ENCODE measurements around the gene SUPT20HL1.
"Not testable (repeated sequence)": the region's sequence is repeated elsewhere in the genome, so short reads cannot be mapped to it uniquely, and the experiment has no call there.

Gene SUPT20HL1

GRCh38 chrX:24380262-24381187 is 20.1 kb downstream of the SUPT20HL1 start:
- no peak overlapping the region for H3K4me2 ChIP-seq (ENCODE audit: low read length)
- H3K9ac ChIP-seq (ENCODE audit: low read depth, low read length): no peak overlapping the region
- H3K27me3 ChIP-seq (ENCODE audit: control insufficient read depth, insufficient read depth, low read length): peaks cover 64% of the 10 kb centered on the region
- no peaks in the 10 kb centered on the region for H3K4me1 ChIP-seq (ENCODE audit: control insufficient read depth, insufficient read depth, low read length)
- H3K9me3 ChIP-seq (replicated peaks; ENCODE audit: low read length): no peaks in the 10 kb centered on the region
- no peak overlapping the region for H3K4me3 ChIP-seq (ENCODE audit: low read length)
- H3K36me3 ChIP-seq (ENCODE audit: insufficient read depth, low read length): no peaks in the 10 kb centered on the region

DNA sequence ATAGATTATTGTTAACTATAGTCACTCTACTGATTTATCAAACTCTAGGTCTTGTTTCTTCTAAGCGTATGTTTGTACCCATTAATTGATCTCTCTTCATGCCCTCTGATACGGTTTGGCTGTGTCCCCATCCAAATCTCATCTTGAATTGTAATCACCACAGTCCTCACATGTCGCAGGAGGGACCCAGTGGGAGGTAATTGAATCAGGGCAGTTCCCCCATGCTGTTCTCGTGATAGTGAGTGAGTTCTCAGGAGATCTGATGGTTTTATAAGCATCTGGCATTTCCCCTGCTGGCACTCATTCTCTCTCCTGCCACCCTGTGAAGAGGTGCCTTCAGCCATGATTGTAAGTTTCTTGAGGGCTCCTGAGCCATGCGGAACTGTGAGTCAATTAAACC is 21.9 kb downstream of the SUPT20HL1 start:
- not testable (repeated sequence) for H3K4me3 ChIP-seq (ENCODE audit: low read length)

DNA sequence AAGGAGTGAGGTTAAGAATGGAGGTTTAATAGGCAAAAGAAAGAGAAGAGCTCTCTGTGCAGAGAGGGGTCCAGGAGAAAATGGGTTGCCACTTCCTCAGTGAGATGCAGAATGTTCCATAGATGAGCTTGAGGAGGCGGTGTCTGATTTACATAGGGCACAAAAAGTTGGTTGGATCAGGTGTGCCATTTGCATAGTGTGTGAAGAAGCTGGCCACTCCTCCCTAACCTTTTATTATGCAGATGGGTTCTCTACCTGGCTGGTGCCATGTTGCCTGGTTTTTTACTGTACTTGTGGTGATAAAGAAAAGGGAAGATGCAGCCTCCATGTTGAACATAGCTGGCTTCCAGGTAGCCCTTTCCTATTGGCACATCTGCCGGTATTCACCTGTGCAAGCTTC is 27.3 kb downstream of the SUPT20HL1 start:
- Histone ChIP-seq H3K27me3 (ENCODE audit: control insufficient read depth, insufficient read depth, low read length) (peaks cover 53% of the 10 kb centered on the region), H3K36me3 (ENCODE audit: insufficient read depth, low read length) (no peaks in the 10 kb centered on the region), H3K4me2 (ENCODE audit: low read length) (no peak overlapping the region), H3K4me1 (ENCODE audit: control insufficient read depth, insufficient read depth, low read length) (no peaks in the 10 kb centered on the region), H3K4me3 (ENCODE audit: low read length) (no peak overlapping the region), H3K9me3 (replicated peaks; ENCODE audit: low read length) (no peaks in the 10 kb centered on the region), H3K9ac (ENCODE audit: low read depth, low read length) (no peak overlapping the region)

More for the DNA sequence above, 21.9 kb downstream of the SUPT20HL1 start:
- not testable (repeated sequence) for H3K4me2 ChIP-seq (ENCODE audit: low read length); H3K9ac ChIP-seq (ENCODE audit: low read depth, low read length); H3K9me3 ChIP-seq (replicated peaks; ENCODE audit: low read length); H3K4me1 ChIP-seq (ENCODE audit: control insufficient read depth, insufficient read depth, low read length); H3K36me3 ChIP-seq (ENCODE audit: insufficient read depth, low read length)
- peaks cover 69% of the 10 kb centered on the region for H3K27me3 ChIP-seq (ENCODE audit: control insufficient read depth, insufficient read depth, low read length)

DNA sequence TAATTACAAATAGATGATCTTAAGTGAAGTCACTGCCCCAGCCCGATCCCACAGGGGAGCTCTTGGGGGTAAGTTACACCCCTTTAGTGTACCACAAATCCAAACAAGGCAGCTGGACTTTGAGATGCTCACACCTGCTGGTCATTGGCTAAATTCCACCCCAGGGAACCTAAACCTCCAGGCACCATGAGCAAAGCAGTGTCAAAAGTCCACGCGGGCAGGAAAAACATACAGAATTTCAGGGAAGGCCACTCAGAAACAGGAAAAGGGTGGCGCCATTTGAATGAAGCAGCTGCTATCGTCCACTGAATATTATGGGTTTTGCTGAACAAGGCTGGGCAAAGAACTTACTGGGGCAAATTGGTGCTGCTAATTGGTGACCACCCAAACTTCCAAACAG is 30.9 kb downstream of the SUPT20HL1 start:
- no peak overlapping the region for H3K9ac ChIP-seq (ENCODE audit: low read depth, low read length)
- no peaks in the 10 kb centered on the region for H3K36me3 ChIP-seq (ENCODE audit: insufficient read depth, low read length)
- no peak overlapping the region for H3K4me2 ChIP-seq (ENCODE audit: low read length)
- peaks cover 45% of the 10 kb centered on the region for H3K27me3 ChIP-seq (ENCODE audit: control insufficient read depth, insufficient read depth, low read length)
- H3K9me3 ChIP-seq (replicated peaks; ENCODE audit: low read length): no peaks in the 10 kb centered on the region
- no peak overlapping the region for H3K4me3 ChIP-seq (ENCODE audit: low read length)
- H3K4me1 ChIP-seq (ENCODE audit: control insufficient read depth, insufficient read depth, low read length): peaks cover 3% of the 10 kb centered on the region

GRCh38 chrX:24391843-24392242 is 31.4 kb downstream of the SUPT20HL1 start:
- Histone ChIP-seq H3K27me3 (ENCODE audit: control insufficient read depth, insufficient read depth, low read length) (peaks cover 43% of the 10 kb centered on the region), H3K36me3 (ENCODE audit: insufficient read depth, low read length) (no peaks in the 10 kb centered on the region), H3K9ac (ENCODE audit: low read depth, low read length) (no peak overlapping the region), H3K4me1 (ENCODE audit: control insufficient read depth, insufficient read depth, low read length) (peaks cover 3% of the 10 kb centered on the region), H3K4me2 (ENCODE audit: low read length) (no peak overlapping the region), H3K9me3 (replicated peaks; ENCODE audit: low read length) (no peaks in the 10 kb centered on the region), H3K4me3 (ENCODE audit: low read length) (no peak overlapping the region)

GRCh38 chrX:24392709-24393108 is 32.3 kb downstream of the SUPT20HL1 start:
- Histone ChIP-seq H3K4me2 (ENCODE audit: low read length) (no peak overlapping the region), H3K4me1 (ENCODE audit: control insufficient read depth, insufficient read depth, low read length) (peaks cover 3% of the 10 kb centered on the region), H3K36me3 (ENCODE audit: insufficient read depth, low read length) (no peaks in the 10 kb centered on the region), H3K9ac (ENCODE audit: low read depth, low read length) (no peak overlapping the region), H3K4me3 (ENCODE audit: low read length) (no peak overlapping the region), H3K9me3 (replicated peaks; ENCODE audit: low read length) (no peaks in the 10 kb centered on the region), H3K27me3 (ENCODE audit: control insufficient read depth, insufficient read depth, low read length) (peaks cover 39% of the 10 kb centered on the region)

GRCh38 chrX:24395775-24396174 is 35.3 kb downstream of the SUPT20HL1 start:
- H3K36me3 ChIP-seq (ENCODE audit: insufficient read depth, low read length): no peaks in the 10 kb centered on the region

GRCh38 chrX:24396236-24396930 is 35.9 kb downstream of the SUPT20HL1 start:
- H3K9me3 ChIP-seq (replicated peaks; ENCODE audit: low read length): no peaks in the 10 kb centered on the region
- H3K36me3 ChIP-seq (ENCODE audit: insufficient read depth, low read length): no peaks in the 10 kb centered on the region
- H3K4me3 ChIP-seq (ENCODE audit: low read length): no peak overlapping the region
- H3K4me1 ChIP-seq (ENCODE audit: control insufficient read depth, insufficient read depth, low read length): peaks cover 3% of the 10 kb centered on the region
- H3K9ac ChIP-seq (ENCODE audit: low read depth, low read length): no peak overlapping the region
- peaks cover 43% of the 10 kb centered on the region for H3K27me3 ChIP-seq (ENCODE audit: control insufficient read depth, insufficient read depth, low read length)
- no peak overlapping the region for H3K4me2 ChIP-seq (ENCODE audit: low read length)

More at GRCh38 chrX:24395775-24396174, 35.3 kb downstream of the SUPT20HL1 start:
- Histone ChIP-seq H3K4me2 (ENCODE audit: low read length) (no peak overlapping the region), H3K4me1 (ENCODE audit: control insufficient read depth, insufficient read depth, low read length) (peaks cover 3% of the 10 kb centered on the region), H3K9me3 (replicated peaks; ENCODE audit: low read length) (no peaks in the 10 kb centered on the region), H3K9ac (ENCODE audit: low read depth, low read length) (no peak overlapping the region), H3K4me3 (ENCODE audit: low read length) (no peak overlapping the region), H3K27me3 (ENCODE audit: control insufficient read depth, insufficient read depth, low read length) (peaks cover 40% of the 10 kb centered on the region)

DNA sequence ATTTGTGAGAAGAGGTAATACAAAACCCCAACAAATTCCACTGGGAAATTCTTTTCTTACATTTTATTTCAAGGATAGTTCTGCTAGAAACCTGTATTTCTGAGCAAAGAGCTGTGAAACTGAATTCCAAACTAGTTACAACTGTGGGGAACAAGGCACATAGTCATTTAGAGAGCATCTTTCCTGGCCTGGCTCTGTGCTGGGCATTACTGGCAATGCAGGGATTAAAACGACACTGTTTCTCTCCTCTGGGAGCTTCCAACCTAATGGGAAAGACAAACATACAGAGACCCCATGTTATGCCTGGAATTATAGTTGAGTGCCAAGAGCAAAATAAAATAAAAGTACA is 36.5 kb downstream of the SUPT20HL1 start:
- H3K4me3 ChIP-seq (ENCODE audit: low read length): no peak overlapping the region
- no peak overlapping the region for H3K9ac ChIP-seq (ENCODE audit: low read depth, low read length)
- H3K36me3 ChIP-seq (ENCODE audit: insufficient read depth, low read length): no peaks in the 10 kb centered on the region
- no peak overlapping the region for H3K4me2 ChIP-seq (ENCODE audit: low read length)
- H3K4me1 ChIP-seq (ENCODE audit: control insufficient read depth, insufficient read depth, low read length): peaks cover 3% of the 10 kb centered on the region
- H3K9me3 ChIP-seq (replicated peaks; ENCODE audit: low read length): no peaks in the 10 kb centered on the region
- peaks cover 38% of the 10 kb centered on the region for H3K27me3 ChIP-seq (ENCODE audit: control insufficient read depth, insufficient read depth, low read length)

- peaks cover 3% of the 10 kb centered on the region for H3K4me1 ChIP-seq (ENCODE audit: control insufficient read depth, insufficient read depth, low read length)
- H3K4me3 ChIP-seq (ENCODE audit: low read length): no peak overlapping the region
- no peaks in the 10 kb centered on the region for H3K36me3 ChIP-seq (ENCODE audit: insufficient read depth, low read length)
- H3K27me3 ChIP-seq (ENCODE audit: control insufficient read depth, insufficient read depth, low read length): peaks cover 24% of the 10 kb centered on the region
- no peaks in the 10 kb centered on the region for H3K9me3 ChIP-seq (replicated peaks; ENCODE audit: low read length)
- no peak overlapping the region for H3K4me2 ChIP-seq (ENCODE audit: low read length)
- no peak overlapping the region for H3K9ac ChIP-seq (ENCODE audit: low read depth, low read length)
These were observed 38.3 kb downstream of the SUPT20HL1 start for GRCh38 chrX:24398766-24399165.

GRCh38 chrX:24399550-24399949 is 39.1 kb downstream of the SUPT20HL1 start:
- no peak overlapping the region for H3K4me3 ChIP-seq (ENCODE audit: low read length)
- H3K4me2 ChIP-seq (ENCODE audit: low read length): no peak overlapping the region
- no peaks in the 10 kb centered on the region for H3K36me3 ChIP-seq (ENCODE audit: insufficient read depth, low read length)
- no peak overlapping the region for H3K9ac ChIP-seq (ENCODE audit: low read depth, low read length)
- peaks cover 3% of the 10 kb centered on the region for H3K4me1 ChIP-seq (ENCODE audit: control insufficient read depth, insufficient read depth, low read length)
- peaks cover 21% of the 10 kb centered on the region for H3K27me3 ChIP-seq (ENCODE audit: control insufficient read depth, insufficient read depth, low read length)
- H3K9me3 ChIP-seq (replicated peaks; ENCODE audit: low read length): no peaks in the 10 kb centered on the region
